HG02885 (cell line): Measurements from ENCODE around the gene GABRB1.
A peak's percentile ranks its signal among the peaks of the same experiment; 100 is the strongest.

ENCODE experiments used
- ATAC-seq: cut with Tn5 transposase; IDR thresholded peaks from one replicate; pipeline ENCODE4 v1.9.1; 2021; ENCODE audit warnings: mild to moderate bottlenecking; ENCODE audit not compliant: unreplicated experiment, poor library complexity

Gene GABRB1

DNA sequence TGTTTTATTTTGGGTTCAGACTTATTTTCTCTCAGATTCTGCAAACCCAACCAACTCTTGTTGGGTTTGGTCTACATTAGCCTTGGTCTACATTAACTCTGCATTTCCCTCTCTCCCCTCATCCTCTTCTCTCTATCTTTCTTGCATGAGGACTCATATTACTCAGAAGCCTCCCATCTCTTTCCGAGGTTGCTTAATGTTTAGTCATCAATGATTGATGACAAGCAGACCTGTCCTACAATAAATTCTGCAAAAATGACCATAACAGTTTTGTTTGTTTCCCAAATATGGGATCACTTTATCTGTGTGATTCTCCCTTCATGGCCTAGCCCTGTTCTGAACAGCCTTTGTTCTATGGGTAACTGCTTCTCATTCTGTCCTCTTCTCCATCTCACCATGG lies 75.2 kb downstream of the GABRB1 start:
- no peak for ATAC-seq

DNA sequence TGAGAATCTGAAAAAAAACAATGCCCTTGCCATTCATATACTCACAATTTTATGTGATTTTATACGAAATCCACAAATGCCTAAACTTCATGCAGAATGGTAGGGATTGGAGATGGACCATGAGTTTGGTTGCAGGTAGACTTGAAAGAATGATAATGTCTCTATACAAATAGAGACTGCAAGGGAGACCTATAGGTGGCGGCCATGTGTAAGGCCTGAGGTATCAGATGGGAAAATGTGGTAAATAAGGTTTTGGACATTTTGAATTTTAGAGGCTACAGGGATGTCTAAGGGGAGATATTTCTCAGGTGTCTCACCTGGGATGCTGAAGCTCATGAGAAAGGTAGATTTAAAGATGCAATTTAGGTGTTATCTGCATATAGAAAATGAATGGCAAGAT lies 78.0 kb downstream of the GABRB1 start:
- no peak for ATAC-seq

DNA sequence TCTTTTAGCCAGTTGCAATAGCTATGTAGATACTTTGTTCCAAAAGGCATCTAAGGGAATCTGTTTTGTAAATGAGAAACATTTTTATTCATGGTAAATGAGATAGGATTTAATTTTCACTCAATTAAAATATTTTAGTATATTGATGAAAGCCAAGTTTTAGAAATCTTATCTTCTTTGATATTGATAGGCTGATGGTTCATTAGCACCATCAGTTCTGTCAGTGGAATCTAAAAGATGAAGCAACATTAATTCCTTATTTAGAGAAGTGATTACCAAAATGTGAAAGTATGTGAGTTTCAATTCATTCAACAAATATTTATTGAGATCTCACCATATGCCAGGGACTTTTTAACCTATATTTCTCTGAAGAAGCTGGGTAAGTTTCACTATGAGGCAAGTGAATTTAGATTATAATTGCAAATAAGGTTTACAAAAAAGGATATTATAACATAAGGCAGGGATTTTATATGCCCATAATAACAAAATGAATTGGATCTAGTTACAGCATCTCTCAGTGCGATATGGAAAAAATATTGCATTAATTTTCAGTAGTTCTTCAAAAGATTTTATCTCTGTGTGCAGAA lies 79.3 kb downstream of the GABRB1 start:
- ATAC-seq = no peak

- ATAC-seq = no peak
Measured at GRCh38 chr4:47118192-47118929, 87.0 kb downstream of the GABRB1 start.

GRCh38 chr4:47120783-47121182 lies 89.4 kb downstream of the GABRB1 start:
- ATAC-seq = no peak

GRCh38 chr4:47122592-47123291 lies 91.4 kb downstream of the GABRB1 start:
- peak; percentile 96 for ATAC-seq

DNA sequence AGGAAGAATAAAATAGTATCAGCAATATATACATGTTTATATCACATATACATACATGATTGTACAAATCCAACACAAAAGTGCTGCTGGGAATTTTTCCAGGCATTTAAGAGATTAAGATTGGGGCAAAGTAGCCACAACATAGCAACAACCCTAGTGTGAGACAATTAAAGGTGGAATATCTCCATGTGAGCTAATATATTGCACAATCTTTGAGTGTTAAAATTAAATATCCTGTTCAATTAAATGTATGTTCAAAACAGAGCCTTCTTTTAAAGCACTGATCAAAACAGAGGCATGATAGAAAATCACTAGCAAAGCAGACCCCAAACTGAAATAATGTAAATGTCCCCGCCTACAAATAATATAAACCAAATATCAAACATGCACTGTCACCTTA lies 97.6 kb downstream of the GABRB1 start:
- ATAC-seq = no peak

DNA sequence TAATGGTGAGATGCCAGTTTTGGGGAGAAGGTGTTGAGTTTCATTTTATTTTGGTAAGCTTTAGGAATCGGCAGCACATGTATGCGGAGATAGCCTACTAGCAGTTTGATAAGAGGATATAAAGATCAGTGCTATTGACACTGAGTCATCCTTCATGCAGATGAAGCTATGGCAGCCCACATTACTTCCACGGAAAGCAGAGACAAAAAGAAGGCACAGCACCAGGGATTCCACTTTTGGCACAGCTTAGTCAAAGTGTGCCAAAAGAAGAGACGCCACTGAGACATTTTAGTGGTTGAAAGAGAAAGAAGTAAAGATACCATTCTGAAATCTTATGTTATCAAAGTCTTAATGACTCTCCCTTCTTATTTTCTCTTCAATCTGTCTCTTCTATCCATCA lies 103.8 kb downstream of the GABRB1 start:
- ATAC-seq = no peak

GRCh38 chr4:47143261-47143660 lies 111.9 kb downstream of the GABRB1 start:
- ATAC-seq = no peak

- ATAC-seq = peak; percentile 99
Measured at GRCh38 chr4:47145630-47146029, 114.3 kb downstream of the GABRB1 start.

DNA sequence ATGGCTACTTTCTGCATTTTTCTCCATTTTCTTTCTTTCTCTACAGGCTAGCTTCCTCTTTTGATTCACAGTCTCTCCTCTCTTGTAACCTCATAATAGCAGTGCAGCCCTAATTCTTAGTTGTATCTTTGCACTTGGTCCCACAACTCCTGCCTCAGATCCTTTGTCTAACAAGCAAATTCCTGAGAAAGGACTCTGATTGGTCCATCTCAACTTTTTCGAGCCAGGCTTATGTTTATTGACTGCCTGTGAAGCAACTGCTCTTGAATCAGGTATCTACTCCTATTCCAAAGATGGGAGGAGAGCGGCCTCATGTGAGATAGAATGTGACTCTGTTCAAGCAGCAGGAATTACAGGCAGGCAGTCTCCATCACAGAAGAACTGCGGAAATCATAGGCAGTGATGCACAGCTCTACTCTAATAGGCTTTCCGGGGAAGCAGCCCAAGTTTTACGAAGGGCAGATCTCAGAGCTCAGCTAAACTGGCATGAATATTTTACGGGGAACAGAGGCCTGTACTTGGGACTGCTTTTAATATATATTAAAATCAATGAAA lies 123.5 kb downstream of the GABRB1 start:
- no peak for ATAC-seq

- ATAC-seq = no peak
Measured at GRCh38 chr4:47155919-47156318, 124.6 kb downstream of the GABRB1 start.

- no peak for ATAC-seq
Measured at GRCh38 chr4:47160095-47160494, 128.7 kb downstream of the GABRB1 start.

GRCh38 chr4:47167081-47168035 lies 136.0 kb downstream of the GABRB1 start:
- no peak for ATAC-seq

DNA sequence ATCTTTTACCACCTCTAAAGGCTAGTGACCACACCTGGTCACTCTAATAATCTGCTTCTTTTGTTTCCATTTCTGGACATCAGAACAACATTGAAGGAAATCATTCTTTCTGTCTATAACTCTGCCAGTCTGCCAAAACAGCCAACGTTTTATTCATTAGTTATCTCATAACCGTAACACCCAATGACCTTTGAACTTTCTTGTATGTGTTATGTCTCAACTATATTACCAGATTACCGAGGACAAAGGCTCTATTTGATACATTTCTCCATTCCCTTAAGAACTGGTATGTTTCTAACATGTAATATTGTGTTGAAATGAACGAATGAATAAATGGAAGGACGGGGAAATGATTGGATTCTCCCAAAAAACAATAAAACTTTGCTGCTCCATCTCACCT lies 152.7 kb downstream of the GABRB1 start:
- no peak for ATAC-seq

DNA sequence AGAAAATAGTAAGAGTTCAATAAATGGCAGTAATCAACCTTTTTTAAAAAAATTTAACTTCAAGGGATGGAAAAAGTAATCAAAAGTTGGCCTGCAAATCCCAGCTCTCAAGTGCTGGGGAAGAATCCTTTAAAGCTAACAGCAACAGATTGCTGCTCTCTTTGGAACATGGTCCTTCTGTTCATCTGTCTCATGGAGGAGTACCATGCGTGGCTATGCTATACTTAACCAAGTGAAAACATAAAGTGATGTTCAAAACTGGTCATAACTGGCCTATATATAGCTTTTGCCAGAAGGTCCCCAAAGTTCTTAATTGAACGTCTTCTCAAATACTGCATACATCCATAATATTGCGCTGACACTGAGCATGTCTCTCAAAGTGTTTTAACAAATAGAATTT lies 154.4 kb downstream of the GABRB1 start:
- no peak for ATAC-seq

- ATAC-seq = no peak
Measured at GRCh38 chr4:47187608-47188007, 156.2 kb downstream of the GABRB1 start.

- no peak for ATAC-seq
Measured at GRCh38 chr4:47193179-47193578, 161.8 kb downstream of the GABRB1 start.

DNA sequence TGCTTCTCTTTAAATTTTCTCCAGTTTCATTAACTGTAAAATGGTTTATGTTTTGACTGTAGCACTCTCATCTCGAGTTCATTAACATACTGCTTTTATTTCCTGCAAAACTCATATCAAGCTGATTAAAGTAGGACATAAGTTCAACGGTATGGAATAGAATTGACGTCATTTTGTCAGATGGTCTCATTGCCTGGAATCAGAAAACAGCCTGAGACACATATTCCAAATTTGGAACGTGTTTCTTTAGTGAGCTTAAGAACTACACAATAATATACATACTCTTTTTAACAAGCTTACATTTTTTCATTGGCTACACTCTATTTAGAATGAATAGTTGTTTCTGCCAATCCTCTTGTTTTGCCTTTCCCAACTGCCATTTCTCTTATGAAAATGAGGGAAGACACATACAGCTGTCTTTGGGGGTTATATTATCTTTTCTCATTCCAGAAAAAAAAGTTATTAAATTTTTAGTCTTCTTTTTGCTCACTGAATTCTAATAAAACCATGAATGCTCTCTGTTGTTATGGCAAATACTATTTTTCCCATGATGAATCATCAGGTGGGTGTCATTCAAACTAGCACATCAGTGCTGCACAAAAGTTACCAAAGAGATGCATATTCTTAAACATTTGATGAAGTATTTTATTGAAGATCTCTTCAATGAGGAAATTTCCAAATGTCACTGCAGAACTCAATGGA lies 162.8 kb downstream of the GABRB1 start:
- ATAC-seq = no peak

DNA sequence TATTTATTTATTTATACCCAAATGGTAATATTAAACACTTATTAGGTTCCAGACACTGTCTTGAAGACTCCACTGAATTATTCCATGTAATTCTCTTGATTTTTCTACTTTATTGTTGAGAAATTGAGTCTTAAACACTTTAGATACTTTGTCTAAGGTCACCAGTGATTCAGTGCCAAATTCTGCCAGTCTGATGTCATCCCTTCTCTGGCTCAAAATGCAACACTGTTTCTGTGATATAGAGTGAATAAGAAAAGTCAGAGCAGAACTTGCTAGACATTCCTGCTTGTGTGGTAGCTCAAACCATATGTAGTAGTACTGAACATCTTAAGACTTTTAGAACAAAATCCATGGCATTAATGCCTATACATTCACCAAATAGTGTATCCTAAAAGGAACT lies 164.3 kb downstream of the GABRB1 start:
- no peak for ATAC-seq
